GM13977 (cell line): ENCODE measurements around the gene CST9.

Source experiments
- DNase-seq: peaks from one replicate; pipeline ENCODE4 v3.0.0; 2012; ENCODE audit warnings: low spot score
- in situ Hi-C: fragments of 300-500 bp; cut with MboI; formaldehyde crosslinking; loops from one replicate; pipeline ENCODE4 v1.12.0; 2022; ENCODE audit warnings: low sequenced_read_pairs, low pct_unique_long_range_greater_than_20kb, mixed read lengths, inconsistent platforms; ENCODE audit not compliant: unreplicated experiment
- TF ChIP-seq, protein P1 (sequence below): IDR thresholded peaks from 2 replicates; pipeline ENCODE4 v1.5.1; 2012; ENCODE audit warnings: mild to moderate bottlenecking, control low read depth; ENCODE audit not compliant: insufficient read depth; ENCODE audit errors: extremely low read depth, missing control alignments

The CST9 gene, protein sequence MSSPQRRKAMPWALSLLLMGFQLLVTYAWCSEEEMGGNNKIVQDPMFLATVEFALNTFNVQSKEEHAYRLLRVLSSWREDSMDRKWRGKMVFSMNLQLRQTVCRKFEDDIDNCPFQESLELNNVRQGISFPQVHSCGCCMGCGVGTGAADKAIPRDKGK

DNA sequence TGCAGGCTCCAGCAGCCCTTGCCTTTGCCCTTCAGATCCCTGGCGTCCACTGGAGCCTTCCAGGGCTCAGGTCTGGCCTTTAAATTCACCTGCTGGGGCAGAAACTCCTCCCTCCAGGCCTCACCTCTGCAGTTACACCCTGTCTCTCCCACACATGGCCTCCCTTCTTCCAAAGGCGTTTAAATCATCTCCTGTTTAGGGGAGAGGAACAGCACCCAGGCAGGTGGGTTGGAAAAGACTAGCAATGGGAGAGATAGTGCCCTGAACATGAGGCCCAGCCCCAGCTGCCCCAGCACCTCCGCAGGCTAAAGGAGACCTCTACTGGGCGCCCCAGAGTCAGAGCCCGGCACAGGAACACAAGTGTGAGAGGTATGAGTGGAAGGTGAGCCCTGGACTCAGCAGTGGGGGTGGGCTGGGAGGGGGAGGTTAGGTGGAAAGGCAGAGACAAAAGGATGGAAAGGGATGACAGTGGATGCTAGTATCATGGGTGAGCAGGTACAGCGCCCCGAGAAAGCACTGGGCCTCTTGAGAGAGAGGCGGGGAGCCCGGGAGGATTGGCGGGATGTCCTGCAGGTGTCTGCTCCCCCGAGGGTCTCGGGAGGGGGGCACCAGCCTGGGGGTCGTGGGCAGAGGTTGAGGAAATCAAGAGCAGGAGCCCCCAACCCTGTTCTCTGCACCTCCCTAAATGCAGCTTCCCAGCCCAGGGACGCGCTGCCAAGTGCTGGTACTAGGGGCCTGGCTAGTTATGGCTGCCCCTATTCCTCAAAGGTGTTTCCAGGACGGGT is at the start of gene CST9:
CST9 (minus strand) TSS at position 51 of the 785 bp plus-strand sequence. CDS start 53 bp downstream, outside the sequence.
- in situ Hi-C loops: loop anchor here (10.0 kb wide), 1 partner anchor 161 kb away; no protein-coding TSS in a partner anchor
- DNase-seq: no peak
- TF ChIP-seq, protein P1, sequence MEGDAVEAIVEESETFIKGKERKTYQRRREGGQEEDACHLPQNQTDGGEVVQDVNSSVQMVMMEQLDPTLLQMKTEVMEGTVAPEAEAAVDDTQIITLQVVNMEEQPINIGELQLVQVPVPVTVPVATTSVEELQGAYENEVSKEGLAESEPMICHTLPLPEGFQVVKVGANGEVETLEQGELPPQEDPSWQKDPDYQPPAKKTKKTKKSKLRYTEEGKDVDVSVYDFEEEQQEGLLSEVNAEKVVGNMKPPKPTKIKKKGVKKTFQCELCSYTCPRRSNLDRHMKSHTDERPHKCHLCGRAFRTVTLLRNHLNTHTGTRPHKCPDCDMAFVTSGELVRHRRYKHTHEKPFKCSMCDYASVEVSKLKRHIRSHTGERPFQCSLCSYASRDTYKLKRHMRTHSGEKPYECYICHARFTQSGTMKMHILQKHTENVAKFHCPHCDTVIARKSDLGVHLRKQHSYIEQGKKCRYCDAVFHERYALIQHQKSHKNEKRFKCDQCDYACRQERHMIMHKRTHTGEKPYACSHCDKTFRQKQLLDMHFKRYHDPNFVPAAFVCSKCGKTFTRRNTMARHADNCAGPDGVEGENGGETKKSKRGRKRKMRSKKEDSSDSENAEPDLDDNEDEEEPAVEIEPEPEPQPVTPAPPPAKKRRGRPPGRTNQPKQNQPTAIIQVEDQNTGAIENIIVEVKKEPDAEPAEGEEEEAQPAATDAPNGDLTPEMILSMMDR: no peak

DNA sequence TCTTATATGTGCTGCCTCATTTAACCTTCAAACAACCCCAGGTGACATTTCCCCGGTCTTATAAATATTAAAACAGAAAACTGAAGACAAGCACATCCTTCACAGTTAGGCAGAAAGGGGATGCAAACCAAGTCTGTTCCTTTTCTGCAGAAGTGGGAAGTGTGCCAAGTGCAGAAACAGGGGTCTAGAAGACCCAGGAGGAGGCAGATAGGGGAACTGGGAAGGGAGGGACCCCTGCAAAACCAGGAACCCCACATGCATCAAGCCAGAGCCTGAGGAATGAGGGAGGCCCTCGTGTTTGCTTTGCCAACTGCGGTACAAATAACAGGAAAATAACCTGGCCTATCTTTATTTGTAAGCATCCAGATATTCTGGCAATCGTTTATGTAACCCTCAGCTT is 49.0 kb upstream of the CST9 start:
- DNase-seq: no peak

DNA sequence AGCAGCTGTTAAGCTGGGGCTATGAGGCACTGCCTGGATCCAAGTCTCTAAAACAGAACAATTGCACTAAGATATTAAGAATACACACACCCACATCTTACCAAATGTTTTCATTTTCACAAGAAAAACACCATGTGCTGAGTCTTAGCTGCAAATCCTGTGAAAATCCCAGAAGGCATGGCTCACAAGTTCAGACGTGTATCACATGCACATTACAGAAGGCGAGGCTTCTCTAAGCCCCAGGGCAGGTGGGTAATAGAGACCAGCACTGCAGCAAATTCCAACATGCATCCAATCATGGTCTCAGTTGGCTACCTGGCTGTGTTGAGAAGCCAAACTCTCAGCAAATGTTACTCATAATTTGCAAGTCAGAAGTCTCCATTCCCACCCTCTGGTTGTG is 48.3 kb upstream of the CST9 start:
- TF ChIP-seq, protein P1: no peak
- in situ Hi-C loops: no loop called here
- DNase-seq: no peak

More for the DNA sequence above, 49.0 kb upstream of the CST9 start:
- in situ Hi-C loops: no loop called here
- TF ChIP-seq, protein P1: no peak

DNA sequence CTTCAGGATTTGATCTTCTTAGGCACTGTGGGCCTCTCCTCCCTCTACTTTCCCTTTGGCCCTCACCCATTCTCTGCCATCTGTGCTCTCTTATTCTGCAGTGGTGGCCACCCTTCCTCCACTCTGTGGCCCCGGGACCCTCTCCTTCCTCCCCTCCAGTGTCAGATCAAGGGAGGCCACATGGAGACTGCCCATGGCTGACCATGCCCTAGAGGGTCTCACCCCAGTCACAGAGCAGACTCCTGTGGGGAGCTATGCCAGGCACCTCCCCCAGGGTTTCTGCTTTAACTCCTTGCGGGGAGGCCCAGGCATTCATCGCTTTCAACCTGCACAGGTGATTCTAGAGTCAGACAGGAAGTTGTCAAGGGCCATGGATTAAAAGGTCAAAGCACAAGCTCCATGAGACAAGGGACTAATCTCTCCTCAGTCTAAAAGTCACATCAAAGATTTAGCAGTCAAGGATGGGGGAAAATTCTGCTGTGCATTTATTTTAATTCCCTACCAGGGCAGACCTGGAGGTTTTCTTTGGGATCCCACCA is 47.8 kb upstream of the CST9 start:
- DNase-seq: peak; percentile 2
- TF ChIP-seq, protein P1: no peak
- in situ Hi-C loops: no loop called here

DNA sequence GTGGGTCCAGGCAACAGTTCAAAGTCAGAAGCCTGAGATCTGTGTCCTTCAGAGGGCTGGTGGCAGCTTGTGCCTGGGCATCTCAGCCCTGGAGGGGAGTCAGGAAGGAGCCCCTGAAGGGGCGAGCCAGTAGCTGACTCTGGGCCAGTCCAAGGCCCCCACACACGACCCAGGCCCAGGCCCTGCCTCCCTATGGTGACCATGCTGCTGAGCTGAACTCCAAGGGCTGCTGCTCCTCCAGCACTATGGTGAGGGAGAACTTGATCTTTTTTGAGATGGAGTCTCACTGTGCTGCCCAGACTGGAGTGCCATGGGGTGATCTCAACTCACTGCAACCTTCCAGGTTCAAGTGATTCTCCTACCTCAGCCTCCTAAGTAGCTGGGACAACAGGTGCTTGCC is 47.2 kb upstream of the CST9 start:
- TF ChIP-seq, protein P1: no peak
- DNase-seq: no peak
- in situ Hi-C loops: no loop called here

DNA sequence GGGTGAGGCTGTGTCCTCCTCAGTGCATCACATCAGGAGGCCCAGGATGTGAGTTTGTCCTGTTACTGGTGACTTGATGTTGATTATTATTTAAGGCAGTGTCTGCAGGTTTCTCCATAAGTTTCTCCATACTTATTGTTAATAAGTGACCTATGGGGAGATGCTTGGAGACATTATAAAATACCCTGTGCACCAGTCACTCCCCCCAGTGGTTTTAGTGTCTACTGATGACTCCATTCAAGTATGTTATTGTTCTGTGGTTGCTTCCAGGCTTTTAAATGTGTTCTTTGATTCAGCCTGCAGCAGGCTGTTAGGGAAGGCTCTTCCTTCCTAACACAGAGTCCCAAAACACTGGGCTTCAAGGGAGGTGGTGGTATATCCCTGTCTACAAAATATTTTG is 46.7 kb upstream of the CST9 start:
- peak; percentile 4 for DNase-seq
- in situ Hi-C loops: no loop called here
- TF ChIP-seq, protein P1: no peak
